ENCODE measurements around the gene FAM222A. TPM values are rescaled to one million over a fixed set of nuclear protein-coding genes. Genes with fewer than 3 reads are reported as not detected.

FAM222A gene
- total and polyA plus RNA-seq, 2 of the 4 experiments (the other 2 are of a cell fraction), result under 0.01 to 0.32 TPM

GRCh38 chr12:109786799-109787198 lies 73.2 kb downstream of the FAM222A start:
- Histone ChIP-seq H2BK120ac (ENCODE audit: low read depth, low read length) (no peak overlapping the region), H3K4me2 (ENCODE audit: low read depth, low read length) (no peak overlapping the region), H3K18ac (ENCODE audit: low read depth, low read length) (no peak overlapping the region), H4K5ac (ENCODE audit: low read depth, low read length) (no peak overlapping the region), H2BK15ac (ENCODE audit: low read depth, low read length) (no peak overlapping the region), H3K9me3 (ENCODE audit: control insufficient read depth, insufficient read depth, low read length) (no peaks in the 10 kb centered on the region), H2AK5ac (ENCODE audit: low read depth, low read length) (no peak overlapping the region), H3K14ac (replicated peaks; ENCODE audit: low read depth, low read length) (no peak overlapping the region), H3K4me1 (ENCODE audit: control insufficient read depth, insufficient read depth, low read length) (no peaks in the 10 kb centered on the region), H4K20me1 (ENCODE audit: insufficient read depth, low read length) (no peaks in the 10 kb centered on the region), H2BK20ac (ENCODE audit: low read depth, low read length) (no peak overlapping the region), H2AK9ac (replicated peaks; ENCODE audit: low read depth, low read length, poor library complexity) (no peak overlapping the region), H3K4ac (ENCODE audit: low read depth, low read length) (no peak overlapping the region), H3K27me3 (ENCODE audit: control insufficient read depth, insufficient read depth, low read length) (no peaks in the 10 kb centered on the region; the same call in 1 of the 2 replicates), H3K9me1 (ENCODE audit: insufficient read depth, low read length) (no peaks in the 10 kb centered on the region), H4K91ac (ENCODE audit: insufficient read depth, low read depth, low read length) (no peak overlapping the region), H4K8ac (ENCODE audit: low read depth in 2 of 2, low read length in 2 of 2) (no peak overlapping the region), H3K9ac (ENCODE audit: low read depth, low read length) (no peak overlapping the region), H3K23ac (ENCODE audit: low read depth, low read length) (no peak overlapping the region), H3K4me3 (ENCODE audit: insufficient read depth, low read depth, low read length) (no peak overlapping the region), H3K36me3 (ENCODE audit: control insufficient read depth, insufficient read depth, low read length) (peaks cover 5% of the 10 kb centered on the region), H2AFZ (replicated peaks; ENCODE audit: low read length, poor library complexity) (no peak overlapping the region), H3K27ac (ENCODE audit: insufficient read depth, low read length) (no peak overlapping the region), H3K56ac (ENCODE audit: extremely low read depth, insufficient read depth, low read length) (no peak overlapping the region), H3K79me1 (ENCODE audit: low read depth in 1 of 2, low read length in 2 of 2) (no peaks in the 10 kb centered on the region), H2BK5ac (ENCODE audit: low read depth, low read length, poor library complexity, severe bottlenecking) (no peak overlapping the region)
- no peak for ATAC-seq (ENCODE audit: low read depth)
- intact Hi-C loops (cut with micrococcal nuclease) (no loop called here), in situ Hi-C loops (cut with MboI; ENCODE audit: low sequenced_read_pairs) (no loop called here), dilution Hi-C loops (cut with HindIII; ENCODE audit: low sequenced_read_pairs, unreplicated experiment) (no loop called here)
- no peak for TF ChIP-seq USF2 (IDR thresholded peaks at IDR 0.05; ENCODE audit: low read depth, low read length)
- TF ChIP-seq RAD21 (IDR thresholded peaks at IDR 0.05; ENCODE audit: low read length), result no peak
- no peak for TF ChIP-seq FOS (IDR thresholded peaks at IDR 0.05; ENCODE audit: low read depth, low read length)
- TF ChIP-seq, protein P1, sequence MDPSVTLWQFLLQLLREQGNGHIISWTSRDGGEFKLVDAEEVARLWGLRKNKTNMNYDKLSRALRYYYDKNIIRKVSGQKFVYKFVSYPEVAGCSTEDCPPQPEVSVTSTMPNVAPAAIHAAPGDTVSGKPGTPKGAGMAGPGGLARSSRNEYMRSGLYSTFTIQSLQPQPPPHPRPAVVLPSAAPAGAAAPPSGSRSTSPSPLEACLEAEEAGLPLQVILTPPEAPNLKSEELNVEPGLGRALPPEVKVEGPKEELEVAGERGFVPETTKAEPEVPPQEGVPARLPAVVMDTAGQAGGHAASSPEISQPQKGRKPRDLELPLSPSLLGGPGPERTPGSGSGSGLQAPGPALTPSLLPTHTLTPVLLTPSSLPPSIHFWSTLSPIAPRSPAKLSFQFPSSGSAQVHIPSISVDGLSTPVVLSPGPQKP (IDR thresholded peaks at IDR 0.05; ENCODE audit: borderline replicate concordance, low read depth, low read length), result no peak
- no peak for TF ChIP-seq RFX5 (IDR thresholded peaks at IDR 0.05; ENCODE audit: low read depth, low read length)
- TF ChIP-seq CEBPB (IDR thresholded peaks at IDR 0.05; ENCODE audit: low read depth, low read length), result no peak
- no peak for TF ChIP-seq MAZ (IDR thresholded peaks at IDR 0.05; ENCODE audit: borderline replicate concordance, low read depth, low read length)
- no peak for TF ChIP-seq MXI1 (IDR thresholded peaks at IDR 0.05; ENCODE audit: borderline replicate concordance, low read depth, low read length)
- no peak for TF ChIP-seq POLR2A (IDR thresholded peaks at IDR 0.05; ENCODE audit: low read depth, low read length)
- CTCF ChIA-PET, result no interaction called here
- no TSS peak for BruUV-seq (replicated peaks)
- POLR2A ChIA-PET (ENCODE audit: unreplicated experiment), result no interaction called here
- no CpG with 5 or more reads among the region's 9 CpGs for WGBS, 2 experiments (ENCODE audit: extremely low coverage in 2 of 2, insufficient read length in 1 of 2)
- no peak for DNase-seq
